Measurements from ENCODE around the gene C17orf50.

DNA sequence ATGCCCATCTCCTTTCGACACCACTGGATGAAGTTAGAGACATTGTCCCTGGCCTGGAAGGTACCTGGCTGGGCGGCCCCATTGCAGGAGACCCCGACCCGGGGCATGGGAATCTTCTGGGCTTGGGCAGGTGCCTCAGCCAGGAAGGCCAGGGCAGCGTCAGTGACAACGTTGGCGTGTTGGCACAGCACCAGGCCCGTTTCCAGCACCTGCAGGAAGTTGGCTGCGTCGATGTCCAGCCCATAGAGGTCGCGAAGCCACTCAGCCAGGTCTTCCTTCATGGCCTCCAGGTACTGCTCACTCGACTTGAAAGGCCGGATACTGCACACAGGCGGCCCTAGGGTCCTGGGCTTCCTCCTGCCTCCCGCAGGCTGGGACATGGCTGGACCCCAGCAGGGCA lies 8.2 kb upstream of the C17orf50 start:
- TF ChIP-seq KDM5A (IDR thresholded peaks at IDR 0.05; ENCODE audit: borderline replicate concordance, low read length) (no peak), JUNB (CRISPR knock-in tag; IDR thresholded peaks at IDR 0.05; ENCODE audit: borderline replicate concordance) (no peak), CTCF (CRISPR knock-in tag; IDR thresholded peaks at IDR 0.05) (no peak), MAZ (IDR thresholded peaks at IDR 0.05; ENCODE audit: borderline replicate concordance, low read depth, low read length) (no peak), MAZ (CRISPR knock-in tag; IDR thresholded peaks at IDR 0.05; ENCODE audit: low read depth) (no peak)
